DOHH2 (cell line): Measurements from ENCODE around the gene PCCA.

ENCODE experiments used
- CTCF ChIP-seq: fragments of 200-600 bp; sonication (generic); IDR thresholded peaks from one replicate; pipeline ENCODE4 v1.5.1; 2014; ENCODE audit warnings: antibody characterized with exemption, mild to moderate bottlenecking, low read depth, low read length; ENCODE audit not compliant: poor library complexity, severe bottlenecking
- EZH2phosphoT487 ChIP-seq: fragments of 200-600 bp; sonication (generic); IDR thresholded peaks from 2 replicates; pipeline ENCODE4 v1.6.1; 2017; ENCODE audit warnings: borderline replicate concordance, mild to moderate bottlenecking, antibody characterized with exemption, low read length, moderate library complexity, mixed read lengths

GRCh38 chr13:100091391-100091790 lies 2.5 kb downstream of the PCCA start:
- TF ChIP-seq CTCF = no peak
- no peak for TF ChIP-seq EZH2phosphoT487
